K562 (cell line): Measurements from ENCODE around the gene HOGA1. TPM values are rescaled to one million over a fixed set of nuclear protein-coding genes. Genes with fewer than 3 reads are reported as not detected.

Experiments used
- ATAC-seq: fragments of 200-7000 bp; cut with Tn5 transposase; 3 replicates; pipeline ENCODE4 v1.9.1; 2020; ENCODE audit warnings: moderate library complexity
- BruUV-seq: library from RNA; stranded (reverse); fragments of 400-500 nt; replicated peaks from 2 replicates; lab custom pipeline; 2021; lab: Mats Ljungman, UMichigan
- CTCF ChIA-PET: fragments of 300-600 bp; formaldehyde crosslinking; extraction: SDS; loops from one replicate; lab custom pipeline; 2021; ENCODE audit warnings: low intra/inter-chr PET ratio; lab: Yijun Ruan, JAX
- POLR2A ChIA-PET: fragments of 300-600, 350-650 bp; sonication (Branson Sonifier 250); formaldehyde crosslinking; extraction: SDS; loops from one replicate; lab custom pipeline; 2021; ENCODE audit warnings: antibody characterized with exemption, inconsistent platforms; lab: Yijun Ruan, JAX
- DNase-seq, 4 experiments: peaks; one replicate each; pipeline versions ENCODE4 v3.0.0 to v3.0.0-alpha.2; 2011 to 2018; ENCODE audit warnings: low spot score in 3 of 4, mixed read lengths in 3 of 4; ENCODE audit errors: extremely low read depth in 1 of 4
- FAIRE-seq: peaks from 2 replicates; lab custom pipeline; 2011; peaks lifted over from hg19 to GRCh38; lab: Jason Lieb, UNC
- H2AFZ ChIP-seq: 2 replicates; pipeline ENCODE4 v1.6.0; 2011; ENCODE audit warnings: low read depth, low read length, control low read depth, inconsistent platforms
- H3K27ac ChIP-seq: fragments of 200-600 bp; 3 replicates; pipeline ENCODE4 v1.8.0; 2011; ENCODE audit warnings: low read depth, mild to moderate bottlenecking, control low read depth, inconsistent platforms, low read length, moderate library complexity, mixed read lengths; ENCODE audit errors: extremely low read depth
- H3K27me3 ChIP-seq, 2 experiments: fragments of 300-600 bp in 1 of 2; 2 replicates in 1 of 2; 3 replicates in 1 of 2; pipeline versions ENCODE4 v1.6.0 to v1.8.0; 2011; ENCODE audit warnings: inconsistent platforms in 2 of 2, low read length in 2 of 2, mild to moderate bottlenecking in 1 of 2, mixed read lengths in 1 of 2, moderate library complexity in 1 of 2; ENCODE audit not compliant: control insufficient read depth in 2 of 2, insufficient read depth in 2 of 2
- H3K36me3 ChIP-seq: fragments of 300-600 bp; 3 replicates; pipeline ENCODE4 v1.8.0; 2011; ENCODE audit warnings: mild to moderate bottlenecking, low read length, inconsistent platforms; ENCODE audit not compliant: control insufficient read depth, insufficient read depth
- H3K4me1 ChIP-seq, 2 experiments: fragments of 200-600 bp in 1 of 2; replicated peaks in 1 of 2; 2 replicates in 1 of 2; 3 replicates in 1 of 2; pipeline versions ENCODE4 v1.5.1 to v1.8.0; 2011; ENCODE audit warnings: inconsistent platforms in 2 of 2, low read length in 2 of 2, mild to moderate bottlenecking in 1 of 2, mixed read lengths in 1 of 2, moderate library complexity in 1 of 2; ENCODE audit not compliant: control insufficient read depth in 2 of 2, insufficient read depth in 2 of 2
- H3K4me2 ChIP-seq: 2 replicates; pipeline ENCODE4 v1.6.1; 2011; ENCODE audit warnings: low read length, control low read depth, inconsistent platforms, mixed read lengths; ENCODE audit not compliant: insufficient read depth
- H3K4me3 ChIP-seq: fragments of 200-600 bp; sonication (generic), shearing (Covaris generic); 2 replicates; pipeline ENCODE4 v1.5.1; 2016; ENCODE audit warnings: control low read depth, inconsistent platforms
- H3K79me2 ChIP-seq: fragments of 200-600 bp; 3 replicates; pipeline ENCODE4 v1.8.0; 2011; ENCODE audit warnings: low read length, inconsistent platforms; ENCODE audit not compliant: control insufficient read depth, insufficient read depth
- H3K9ac ChIP-seq, 2 experiments: 2 replicates each; pipeline versions ENCODE4 v1.6.0 to v1.6.1; 2011; ENCODE audit warnings: low read depth in 2 of 2, low read length in 2 of 2, control low read depth in 1 of 2, inconsistent platforms in 1 of 2, mild to moderate bottlenecking in 1 of 2, mixed read lengths in 1 of 2; ENCODE audit not compliant: insufficient read depth in 1 of 2
- H3K9me1 ChIP-seq: one replicate; pipeline ENCODE4 v1.6.0; 2011; ENCODE audit warnings: inconsistent platforms, mild to moderate bottlenecking, low read length, moderate library complexity; ENCODE audit not compliant: control insufficient read depth, insufficient read depth
- H3K9me3 ChIP-seq: replicated peaks from 2 replicates; pipeline ENCODE4 v1.5.1; 2011; ENCODE audit warnings: low read depth, low read length, inconsistent platforms; ENCODE audit not compliant: control insufficient read depth, insufficient read depth
- H4K20me1 ChIP-seq: replicated peaks from 2 replicates; pipeline ENCODE4 v1.6.1; 2011; ENCODE audit warnings: low read length, inconsistent platforms, mixed read lengths; ENCODE audit not compliant: control insufficient read depth, insufficient read depth
- CEBPB ChIP-seq: fragments of 450-650 bp; IDR thresholded peaks from 2 replicates; pipeline ENCODE4 v1.6.1; 2016; ENCODE audit warnings: missing genetic modification characterization, missing compliant biosample characterization
- CEBPG ChIP-seq, 3 experiments: fragments of 200-800 bp in 1 of 3; sonication (Bioruptor generic) in 1 of 3; sonication (generic) in 1 of 3; formaldehyde crosslinking in 1 of 3; IDR thresholded peaks in 2 of 3; conservative IDR thresholded peaks in 1 of 3; 2 replicates each; pipeline versions ENCODE4 v1.6.1 to v1.8.0; 2016 to 2022; ENCODE audit warnings: missing compliant biosample characterization in 2 of 3, missing genetic modification characterization in 2 of 3, mild to moderate bottlenecking in 1 of 3, missing genetic modification reagents in 1 of 3
- ZNF24 ChIP-seq: fragments of 450-650 bp; IDR thresholded peaks from 2 replicates; pipeline ENCODE4 v1.6.1; 2016
- WGBS: fragments of 100-300 bp; shearing (Covaris generic); methylation state at CpG from one replicate; pipeline ENCODE4 v1.1.6; 2016; ENCODE audit warnings: low coverage, mixed read lengths; ENCODE audit not compliant: insufficient coverage; ENCODE audit errors: missing lambda C conversion rate; 5-methylcytosine and 5-hydroxymethylcytosine counted together
- in situ Hi-C: fragments of 300-500 bp; cut with MboI; formaldehyde crosslinking; loops from 4 replicates; pipeline ENCODE4 v1.15.0; 2018; ENCODE audit warnings: inconsistent platforms, mixed read lengths
- intact Hi-C: fragments of 100-400 bp; cut with micrococcal nuclease; formaldehyde crosslinking; loops from 2 replicates; pipeline ENCODE4 v1.14.2; 2022
- polyA plus RNA-seq, 8 experiments: library from polyadenylated mRNA; depleted of rRNA in 4 of 8; stranded (reverse) in 5 of 8; unstranded in 3 of 8; fragments of >200 nt; fragmentation: Nextera tagmentation in 2 of 8; fragmentation: Illumina TruSeq in 1 of 8; extraction: Ambion mirVana in 2 of 8; extraction: Trizol in 1 of 8; gene quantifications; 2 replicates each; pipeline versions ENCODE4 v1.2.1 to v1.2.3, GENCODE V29; 2011 to 2014; ENCODE audit warnings: inconsistent platforms in 1 of 8, missing spikeins in 1 of 8
- total RNA-seq, 7 experiments: library from RNA; depleted of rRNA in 6 of 7; stranded (reverse); fragments of >200 nt in 6 of 7; fragmentation: Illumina TruSeq in 2 of 7; extraction: Trizol in 2 of 7; gene quantifications; 2 replicates each; pipeline versions ENCODE4 v1.2.1 to v1.2.3, GENCODE V29; 2011 to 2021; ENCODE audit warnings: low replicate concordance in 1 of 7
- TF ChIP-seq, protein P1 (sequence below), 2 experiments: fragments of 450-650 bp in 1 of 2; sonication (generic) in 1 of 2; formaldehyde crosslinking in 1 of 2; IDR thresholded peaks in 1 of 2; conservative IDR thresholded peaks in 1 of 2; 2 replicates each; pipeline versions ENCODE4 v1.6.1 to v1.8.1; 2016 to 2023; ENCODE audit warnings: mild to moderate bottlenecking in 2 of 2, moderate library complexity in 2 of 2, inconsistent platforms in 1 of 2, missing genetic modification reagents in 1 of 2

The HOGA1 gene
- total and polyA plus RNA-seq, 9 of the 15 experiments (the other 6 are each of a cell fraction or from before 2014, with no cell fraction given) = not detected

GRCh38 chr10:97647556-97647955 lies 63.4 kb downstream of the HOGA1 start:
- no peaks in the 10 kb centered on the region for H3K9me3 ChIP-seq
- H3K9ac ChIP-seq = no peak overlapping the region
- H3K79me2 ChIP-seq = peaks cover 68% of the 10 kb centered on the region
- no TSS peak for BruUV-seq
- H3K27me3 ChIP-seq = no peaks in the 10 kb centered on the region
- no peak overlapping the region for H2AFZ ChIP-seq
- H3K4me2 ChIP-seq = no peak overlapping the region
- no CpG with 5 or more reads among the region's 1 CpG for WGBS
- H4K20me1 ChIP-seq = no peaks in the 10 kb centered on the region
- H3K27ac ChIP-seq = peak overlapping the region; percentile 34; the same call in 2 of the 3 replicates
- no peak overlapping the region for H3K4me3 ChIP-seq
- POLR2A ChIA-PET = interaction anchor here (1.2 kb wide), 1 partner anchor 12 kb away, joined by 5 read pairs; no protein-coding TSS in a partner anchor
- intact Hi-C loops = no loop called here
- no peak for ATAC-seq
- peaks cover 6 to 49% of the 10 kb centered on the region in 2 experiments; a peak in 4 of 5 replicates for H3K4me1 ChIP-seq
- CTCF ChIA-PET = no interaction called here
- no peak for FAIRE-seq
- in situ Hi-C loops = no loop called here
- TF ChIP-seq CEBPB (tag) = peak; percentile 72
- TF ChIP-seq, protein P1, sequence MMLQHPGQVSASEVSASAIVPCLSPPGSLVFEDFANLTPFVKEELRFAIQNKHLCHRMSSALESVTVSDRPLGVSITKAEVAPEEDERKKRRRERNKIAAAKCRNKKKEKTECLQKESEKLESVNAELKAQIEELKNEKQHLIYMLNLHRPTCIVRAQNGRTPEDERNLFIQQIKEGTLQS (IDR thresholded peaks at IDR 0.05) = peak; percentile 37; the same call in 1 of the 2 replicates
- TF ChIP-seq, protein P1 (CRISPR knock-in tag; conservative IDR thresholded peaks at IDR 0.05) = no peak
- no peak for TF ChIP-seq CEBPG (CRISPR knock-in tag; IDR thresholded peaks at IDR 0.05)
- peak; percentile 67 to 76 for TF ChIP-seq CEBPG (tag; conservative IDR thresholded peaks at IDR 0.05 in 1 of 2, IDR thresholded peaks at IDR 0.05 in 1 of 2)
- TF ChIP-seq ZNF24 = no peak
- no peaks in the 10 kb centered on the region for H3K9me1 ChIP-seq
- no peak for DNase-seq
- H3K36me3 ChIP-seq = peaks cover 52% of the 10 kb centered on the region
